ENCODE measurements around the gene OR6C4.

Gene OR6C4

DNA sequence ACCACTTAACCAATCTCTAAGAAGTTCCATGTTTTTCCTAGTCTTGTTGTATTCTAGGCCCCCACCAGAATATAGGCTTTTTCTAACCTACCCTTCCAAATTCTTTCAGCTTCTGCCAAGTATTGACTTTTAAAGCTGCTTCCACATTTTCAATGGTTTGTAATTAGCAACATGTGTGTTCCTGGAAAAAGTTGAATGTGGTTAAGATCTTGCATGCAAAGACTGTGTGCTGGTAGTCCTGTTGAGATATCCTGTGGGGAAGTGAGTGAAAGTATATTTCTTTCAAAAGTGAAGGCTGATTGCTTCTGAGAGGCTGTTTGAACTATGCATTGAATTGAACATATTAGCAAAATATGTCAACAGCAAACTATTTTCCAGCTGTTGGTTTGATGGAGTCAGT lies 646 bp upstream of the OR6C4 start:
- TF ChIP-seq ZBTB7A (IDR thresholded peaks at IDR 0.05; ENCODE audit: low read depth) (no peak), CREB1 (IDR thresholded peaks at IDR 0.05; ENCODE audit: low read depth) (no peak), EP300 (IDR thresholded peaks at IDR 0.05; ENCODE audit: borderline replicate concordance) (no peak), FOXM1 (IDR thresholded peaks at IDR 0.05; ENCODE audit: borderline replicate concordance, low read depth) (no peak), NFIC (IDR thresholded peaks at IDR 0.05) (no peak), TCF12 (IDR thresholded peaks at IDR 0.05; ENCODE audit: low read depth) (no peak), EGR1 (IDR thresholded peaks at IDR 0.05) (no peak), TEAD4 (IDR thresholded peaks at IDR 0.05) (no peak), CEBPB (IDR thresholded peaks at IDR 0.05) (no peak), RAD21 (IDR thresholded peaks at IDR 0.05; ENCODE audit: low read depth) (no peak), YY1 (IDR thresholded peaks at IDR 0.05; ENCODE audit: low read depth) (no peak), TAF1 (IDR thresholded peaks at IDR 0.05; ENCODE audit: low read depth) (no peak)
- TF ChIP-seq, protein P1, sequence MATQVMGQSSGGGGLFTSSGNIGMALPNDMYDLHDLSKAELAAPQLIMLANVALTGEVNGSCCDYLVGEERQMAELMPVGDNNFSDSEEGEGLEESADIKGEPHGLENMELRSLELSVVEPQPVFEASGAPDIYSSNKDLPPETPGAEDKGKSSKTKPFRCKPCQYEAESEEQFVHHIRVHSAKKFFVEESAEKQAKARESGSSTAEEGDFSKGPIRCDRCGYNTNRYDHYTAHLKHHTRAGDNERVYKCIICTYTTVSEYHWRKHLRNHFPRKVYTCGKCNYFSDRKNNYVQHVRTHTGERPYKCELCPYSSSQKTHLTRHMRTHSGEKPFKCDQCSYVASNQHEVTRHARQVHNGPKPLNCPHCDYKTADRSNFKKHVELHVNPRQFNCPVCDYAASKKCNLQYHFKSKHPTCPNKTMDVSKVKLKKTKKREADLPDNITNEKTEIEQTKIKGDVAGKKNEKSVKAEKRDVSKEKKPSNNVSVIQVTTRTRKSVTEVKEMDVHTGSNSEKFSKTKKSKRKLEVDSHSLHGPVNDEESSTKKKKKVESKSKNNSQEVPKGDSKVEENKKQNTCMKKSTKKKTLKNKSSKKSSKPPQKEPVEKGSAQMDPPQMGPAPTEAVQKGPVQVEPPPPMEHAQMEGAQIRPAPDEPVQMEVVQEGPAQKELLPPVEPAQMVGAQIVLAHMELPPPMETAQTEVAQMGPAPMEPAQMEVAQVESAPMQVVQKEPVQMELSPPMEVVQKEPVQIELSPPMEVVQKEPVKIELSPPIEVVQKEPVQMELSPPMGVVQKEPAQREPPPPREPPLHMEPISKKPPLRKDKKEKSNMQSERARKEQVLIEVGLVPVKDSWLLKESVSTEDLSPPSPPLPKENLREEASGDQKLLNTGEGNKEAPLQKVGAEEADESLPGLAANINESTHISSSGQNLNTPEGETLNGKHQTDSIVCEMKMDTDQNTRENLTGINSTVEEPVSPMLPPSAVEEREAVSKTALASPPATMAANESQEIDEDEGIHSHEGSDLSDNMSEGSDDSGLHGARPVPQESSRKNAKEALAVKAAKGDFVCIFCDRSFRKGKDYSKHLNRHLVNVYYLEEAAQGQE (IDR thresholded peaks at IDR 0.05; ENCODE audit: low read depth): no peak
- TF ChIP-seq, protein P2, sequence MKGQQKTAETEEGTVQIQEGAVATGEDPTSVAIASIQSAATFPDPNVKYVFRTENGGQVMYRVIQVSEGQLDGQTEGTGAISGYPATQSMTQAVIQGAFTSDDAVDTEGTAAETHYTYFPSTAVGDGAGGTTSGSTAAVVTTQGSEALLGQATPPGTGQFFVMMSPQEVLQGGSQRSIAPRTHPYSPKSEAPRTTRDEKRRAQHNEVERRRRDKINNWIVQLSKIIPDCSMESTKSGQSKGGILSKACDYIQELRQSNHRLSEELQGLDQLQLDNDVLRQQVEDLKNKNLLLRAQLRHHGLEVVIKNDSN (IDR thresholded peaks at IDR 0.05): no peak
- TF ChIP-seq, protein P3, sequence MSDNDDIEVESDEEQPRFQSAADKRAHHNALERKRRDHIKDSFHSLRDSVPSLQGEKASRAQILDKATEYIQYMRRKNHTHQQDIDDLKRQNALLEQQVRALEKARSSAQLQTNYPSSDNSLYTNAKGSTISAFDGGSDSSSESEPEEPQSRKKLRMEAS (IDR thresholded peaks at IDR 0.05): no peak

DNA sequence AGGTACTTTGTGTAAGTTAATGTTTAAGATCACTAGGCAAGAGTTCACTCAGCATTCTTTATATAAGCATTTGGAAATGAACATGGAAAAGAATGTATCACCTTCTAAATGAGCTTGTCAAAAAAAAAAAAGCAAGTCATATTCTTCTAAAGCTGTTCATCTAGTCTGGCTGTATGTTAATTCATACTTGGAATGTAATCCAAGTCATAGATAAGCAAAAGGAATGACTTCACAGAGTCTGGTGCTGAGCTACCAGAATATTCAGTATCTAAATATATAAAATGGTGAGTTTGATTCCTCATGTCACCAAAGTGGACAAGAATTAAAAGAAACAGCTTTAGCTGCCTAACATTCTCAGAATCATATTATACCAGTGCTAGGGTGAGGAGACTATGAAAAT lies 4.9 kb downstream of the OR6C4 start:
- TF ChIP-seq NFIC (IDR thresholded peaks at IDR 0.05) (no peak), CEBPB (IDR thresholded peaks at IDR 0.05) (no peak), RAD21 (IDR thresholded peaks at IDR 0.05; ENCODE audit: low read depth) (no peak), ZBTB7A (IDR thresholded peaks at IDR 0.05; ENCODE audit: low read depth) (no peak), EP300 (IDR thresholded peaks at IDR 0.05; ENCODE audit: borderline replicate concordance) (no peak), YY1 (IDR thresholded peaks at IDR 0.05; ENCODE audit: low read depth) (no peak), FOXM1 (IDR thresholded peaks at IDR 0.05; ENCODE audit: borderline replicate concordance, low read depth) (no peak), EGR1 (IDR thresholded peaks at IDR 0.05) (no peak), TAF1 (IDR thresholded peaks at IDR 0.05; ENCODE audit: low read depth) (no peak), TEAD4 (IDR thresholded peaks at IDR 0.05) (no peak), CREB1 (IDR thresholded peaks at IDR 0.05; ENCODE audit: low read depth) (no peak), TCF12 (IDR thresholded peaks at IDR 0.05; ENCODE audit: low read depth) (no peak)
- TF ChIP-seq, protein P2 (IDR thresholded peaks at IDR 0.05): no peak
- TF ChIP-seq, protein P1 (IDR thresholded peaks at IDR 0.05; ENCODE audit: low read depth): no peak
- TF ChIP-seq, protein P3 (IDR thresholded peaks at IDR 0.05): no peak

DNA sequence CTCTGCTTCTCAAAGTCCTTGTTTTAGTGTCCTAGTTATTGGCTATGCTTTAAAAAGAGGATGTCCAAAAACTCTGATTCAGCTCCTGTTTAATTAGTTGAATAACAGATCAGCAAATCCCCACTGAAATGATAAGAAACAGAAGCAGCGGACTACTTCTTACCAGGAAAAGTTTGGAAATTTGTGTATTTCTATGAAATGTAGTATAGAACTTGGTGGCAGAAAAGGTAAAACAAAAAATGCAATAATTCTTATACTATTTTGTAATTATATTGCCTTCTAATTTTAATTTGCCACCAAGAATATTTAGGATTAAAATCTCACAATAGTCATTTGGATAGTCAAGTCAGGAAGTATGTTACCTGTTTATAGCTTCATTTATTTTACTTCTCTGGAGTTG lies 22.8 kb downstream of the OR6C4 start, which contains the start of gene OR2AP1:
TSS of gene OR2AP1 (plus strand) at position 301 of the 400 bp plus-strand sequence. CDS start 1,947 bp downstream, outside the sequence.
- TF ChIP-seq NFIC (IDR thresholded peaks at IDR 0.05): no peak
- no peak for TF ChIP-seq TEAD4 (IDR thresholded peaks at IDR 0.05)
- TF ChIP-seq EGR1 (IDR thresholded peaks at IDR 0.05): no peak
- TF ChIP-seq CREB1 (IDR thresholded peaks at IDR 0.05; ENCODE audit: low read depth): no peak
- TF ChIP-seq, protein P2 (IDR thresholded peaks at IDR 0.05): no peak
- TF ChIP-seq TAF1 (IDR thresholded peaks at IDR 0.05; ENCODE audit: low read depth): no peak
- no peak for TF ChIP-seq CEBPB (IDR thresholded peaks at IDR 0.05)
- TF ChIP-seq, protein P1 (IDR thresholded peaks at IDR 0.05; ENCODE audit: low read depth): no peak
- TF ChIP-seq RAD21 (IDR thresholded peaks at IDR 0.05; ENCODE audit: low read depth): no peak
- no peak for TF ChIP-seq YY1 (IDR thresholded peaks at IDR 0.05; ENCODE audit: low read depth)
- TF ChIP-seq, protein P3 (IDR thresholded peaks at IDR 0.05): no peak

DNA sequence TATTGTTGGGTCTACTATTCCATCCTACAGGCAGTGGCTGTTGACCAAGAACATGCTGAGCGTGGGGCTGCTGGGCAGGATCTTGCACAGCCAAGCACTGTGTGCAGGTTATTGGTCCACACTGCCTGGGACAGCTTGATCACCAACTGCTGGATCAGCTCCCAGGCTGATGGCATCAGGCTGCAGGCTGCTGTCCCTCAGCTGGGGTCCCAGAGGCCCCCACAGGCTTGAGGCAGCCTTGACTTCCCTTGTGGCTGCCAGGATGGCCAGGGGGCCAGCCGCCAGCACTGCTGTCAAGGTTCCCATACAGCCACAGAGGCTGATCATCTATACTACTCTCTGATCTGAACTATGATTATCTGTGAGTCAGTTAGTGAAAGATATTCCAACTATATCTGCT lies 32.7 kb downstream of the OR6C4 start:
- no peak for TF ChIP-seq EGR1 (IDR thresholded peaks at IDR 0.05)
- TF ChIP-seq TEAD4 (IDR thresholded peaks at IDR 0.05): no peak

All from Ishikawa (cell line).